Mucosa of descending colon (tissue), 3 donors: ENCODE data around the gene APC2. TPM values are rescaled to one million over a fixed set of nuclear protein-coding genes. Genes with fewer than 3 reads are reported as not detected.
A peak's percentile ranks its signal among the peaks of the same experiment; 100 is the strongest.

ENCODE experiments used
- ATAC-seq: fragments of 200-7000 bp; cut with Tn5 transposase; one replicate; pipeline ENCODE4 v1.9.1; 2020; ENCODE audit warnings: mild to moderate bottlenecking, moderate library complexity
- DNase-seq, 3 donors: peaks; one replicate each; pipeline ENCODE4 v3.0.0-alpha.2; 2020
- H3K36me3 ChIP-seq: fragments of 200-600 bp; one replicate; pipeline ENCODE4 v1.8.0; 2021; ENCODE audit warnings: low read depth, mild to moderate bottlenecking
- H3K4me1 ChIP-seq: fragments of 200-600 bp; one replicate; pipeline ENCODE4 v1.8.0; 2021; ENCODE audit warnings: low read depth, mild to moderate bottlenecking
- H3K4me3 ChIP-seq: fragments of 200-600 bp; one replicate; pipeline ENCODE4 v1.8.0; 2021; ENCODE audit warnings: mild to moderate bottlenecking
- H3K9me3 ChIP-seq: fragments of 200-600 bp; one replicate; pipeline ENCODE4 v1.8.0; 2021; ENCODE audit warnings: mild to moderate bottlenecking
- CTCF ChIP-seq: fragments of 200-600 bp; IDR thresholded peaks from one replicate; pipeline ENCODE4 v1.8.0; 2022; ENCODE audit warnings: antibody characterized with exemption, mild to moderate bottlenecking
- intact Hi-C, 2 donors: fragments of 100-400 bp; cut with DNase I in 1 of 2; cut with micrococcal nuclease in 1 of 2; formaldehyde crosslinking; loops; one replicate each; pipeline versions ENCODE4 v1.11.0 to v1.11.1; 2022; cut with DNase I, micrococcal nuclease
- total RNA-seq, 3 donors: library from RNA; stranded (reverse); fragmentation: NEBNext Ultra II Directional in 2 of 3; extraction: Animal tissue kit (Norgen Biotek cat#: 25700) in 2 of 3; gene quantifications; one replicate each; pipeline versions ENCODE4 v1.2.1 to v1.2.4, GENCODE V29; 2021 to 2023
- donor health status: DM: no; HTN: no; CAD: no; lungs with moderate emphysema.
- donor health status: DM: no; HTN: no; CAD: no.
- donor health status: DM: no; HTN: yes; CAD: no.

APC2 gene
- total RNA-seq, 3 donors from 2014 or later = 0.23 to 5.9 (median 0.24) TPM

DNA sequence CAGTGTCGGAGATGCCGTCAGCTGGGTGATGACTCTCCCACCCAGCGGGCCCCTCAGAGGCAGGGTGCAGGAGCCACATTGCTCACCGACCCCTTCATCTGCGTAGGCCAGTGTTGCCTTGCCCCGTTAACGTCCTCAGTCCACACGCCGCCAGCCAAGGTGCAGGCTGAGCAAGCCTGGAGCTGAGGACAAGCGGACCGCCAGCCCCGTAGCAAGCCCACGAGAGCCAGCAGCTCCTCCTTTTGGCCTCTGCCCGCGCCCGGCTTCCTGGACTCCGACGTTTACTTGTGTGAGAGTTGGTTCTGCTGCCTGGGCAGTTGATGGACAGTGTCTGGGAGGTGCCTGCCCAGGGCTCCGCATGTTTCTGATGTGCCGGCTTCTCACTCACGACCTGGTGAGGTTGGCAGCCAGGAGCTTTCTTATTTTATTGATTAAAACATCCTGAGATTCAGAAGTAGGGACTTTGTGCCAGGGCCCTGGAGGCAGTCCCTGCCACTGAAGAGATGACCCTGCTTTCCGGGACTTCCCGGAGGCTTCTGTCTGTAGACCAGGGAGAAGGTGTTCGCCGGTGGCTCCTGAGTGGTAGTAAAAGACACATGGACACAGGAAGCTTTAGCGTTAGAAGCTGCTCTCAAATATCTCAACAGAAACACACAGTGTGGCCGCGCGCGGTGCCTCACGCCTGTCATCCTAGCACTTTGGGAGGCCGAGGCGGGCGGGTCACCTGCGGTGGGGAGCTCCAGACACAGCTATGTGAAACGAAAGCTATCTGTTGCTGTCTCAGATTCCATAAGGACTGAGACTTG, 36.7 kb upstream of the APC2 start:
- TF ChIP-seq CTCF = no peak
- H3K9me3 ChIP-seq = no peaks in the 10 kb centered on the region
- ATAC-seq (no peak), DNase-seq (peak in 1 of 3 donors; percentile 63)
- intact Hi-C loops = no loop called here
- H3K36me3 ChIP-seq = peaks cover 3% of the 10 kb centered on the region
- peaks cover 55% of the 10 kb centered on the region for H3K4me1 ChIP-seq
- no peak overlapping the region for H3K4me3 ChIP-seq

- Histone ChIP-seq H3K4me3 (no peak overlapping the region), H3K9me3 (no peaks in the 10 kb centered on the region), H3K4me1 (peaks cover 31% of the 10 kb centered on the region), H3K36me3 (peaks cover 8% of the 10 kb centered on the region)
- DNase-seq (peak in 1 of 3 donors; percentile 55), ATAC-seq (no peak)
- TF ChIP-seq CTCF = no peak
- intact Hi-C loops = no loop called here
These were observed 33.7 kb upstream of the APC2 start for GRCh38 chr19:1416014-1416841.

DNA sequence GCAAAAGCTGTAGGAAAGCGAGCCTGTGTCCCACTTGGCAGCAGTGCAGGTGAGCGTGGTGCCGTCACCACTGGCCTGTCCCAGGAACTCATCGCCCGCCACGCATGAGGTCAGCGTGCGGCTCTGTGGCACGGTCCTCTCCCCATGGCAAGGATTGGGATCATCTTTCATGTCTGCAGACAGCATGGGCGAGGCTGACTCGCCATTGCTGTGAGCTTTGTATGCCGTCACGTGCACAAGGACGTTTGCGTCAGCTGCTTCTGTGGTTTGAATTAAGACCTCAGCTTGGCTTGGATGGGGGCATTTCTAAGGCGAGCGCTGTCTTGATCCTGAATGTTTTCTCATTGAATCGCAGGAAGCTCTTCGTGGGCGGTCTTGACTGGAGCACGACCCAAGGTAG, 32.8 kb upstream of the APC2 start:
- ATAC-seq = no peak
- peaks cover 24% of the 10 kb centered on the region for H3K4me1 ChIP-seq

GRCh38 chr19:1417681-1418495, 32.0 kb upstream of the APC2 start:
- H3K4me1 ChIP-seq = peaks cover 24% of the 10 kb centered on the region

More for the DNA sequence above, 32.8 kb upstream of the APC2 start:
- DNase-seq = no peak
- H3K36me3 ChIP-seq = peaks cover 16% of the 10 kb centered on the region
- TF ChIP-seq CTCF = no peak
- H3K9me3 ChIP-seq = no peaks in the 10 kb centered on the region
- no peak overlapping the region for H3K4me3 ChIP-seq
- intact Hi-C loops = no loop called here

More at GRCh38 chr19:1417681-1418495, 32.0 kb upstream of the APC2 start:
- intact Hi-C loops = no loop called here
- Histone ChIP-seq H3K36me3 (peaks cover 21% of the 10 kb centered on the region), H3K4me3 (no peak overlapping the region), H3K9me3 (no peaks in the 10 kb centered on the region)
- DNase-seq (no peak), ATAC-seq (no peak)
- no peak for TF ChIP-seq CTCF
